M059J (cell line): Measurements from ENCODE around the gene MYO9B. TPM values are rescaled to one million over a fixed set of nuclear protein-coding genes. Genes with fewer than 3 reads are reported as not detected.

Source experiments
- DNase-seq: peaks from one replicate; pipeline ENCODE4 v3.0.0-alpha.2; 2012; ENCODE audit warnings: low read depth
- total RNA-seq: library from RNA; depleted of rRNA; stranded (reverse); fragments of >200 nt; shearing (Covaris generic); gene quantifications from 2 replicates; pipeline ENCODE4 v1.2.3, GENCODE V29; 2014; rRNA removed

Gene MYO9B, protein sequence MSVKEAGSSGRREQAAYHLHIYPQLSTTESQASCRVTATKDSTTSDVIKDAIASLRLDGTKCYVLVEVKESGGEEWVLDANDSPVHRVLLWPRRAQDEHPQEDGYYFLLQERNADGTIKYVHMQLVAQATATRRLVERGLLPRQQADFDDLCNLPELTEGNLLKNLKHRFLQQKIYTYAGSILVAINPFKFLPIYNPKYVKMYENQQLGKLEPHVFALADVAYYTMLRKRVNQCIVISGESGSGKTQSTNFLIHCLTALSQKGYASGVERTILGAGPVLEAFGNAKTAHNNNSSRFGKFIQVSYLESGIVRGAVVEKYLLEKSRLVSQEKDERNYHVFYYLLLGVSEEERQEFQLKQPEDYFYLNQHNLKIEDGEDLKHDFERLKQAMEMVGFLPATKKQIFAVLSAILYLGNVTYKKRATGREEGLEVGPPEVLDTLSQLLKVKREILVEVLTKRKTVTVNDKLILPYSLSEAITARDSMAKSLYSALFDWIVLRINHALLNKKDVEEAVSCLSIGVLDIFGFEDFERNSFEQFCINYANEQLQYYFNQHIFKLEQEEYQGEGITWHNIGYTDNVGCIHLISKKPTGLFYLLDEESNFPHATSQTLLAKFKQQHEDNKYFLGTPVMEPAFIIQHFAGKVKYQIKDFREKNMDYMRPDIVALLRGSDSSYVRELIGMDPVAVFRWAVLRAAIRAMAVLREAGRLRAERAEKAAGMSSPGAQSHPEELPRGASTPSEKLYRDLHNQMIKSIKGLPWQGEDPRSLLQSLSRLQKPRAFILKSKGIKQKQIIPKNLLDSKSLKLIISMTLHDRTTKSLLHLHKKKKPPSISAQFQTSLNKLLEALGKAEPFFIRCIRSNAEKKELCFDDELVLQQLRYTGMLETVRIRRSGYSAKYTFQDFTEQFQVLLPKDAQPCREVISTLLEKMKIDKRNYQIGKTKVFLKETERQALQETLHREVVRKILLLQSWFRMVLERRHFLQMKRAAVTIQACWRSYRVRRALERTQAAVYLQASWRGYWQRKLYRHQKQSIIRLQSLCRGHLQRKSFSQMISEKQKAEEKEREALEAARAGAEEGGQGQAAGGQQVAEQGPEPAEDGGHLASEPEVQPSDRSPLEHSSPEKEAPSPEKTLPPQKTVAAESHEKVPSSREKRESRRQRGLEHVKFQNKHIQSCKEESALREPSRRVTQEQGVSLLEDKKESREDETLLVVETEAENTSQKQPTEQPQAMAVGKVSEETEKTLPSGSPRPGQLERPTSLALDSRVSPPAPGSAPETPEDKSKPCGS (N-terminal part only)
- total RNA-seq: 33.0 and 57.0 TPM in 2 replicates

- peak; percentile 98 for DNase-seq
Observed at GRCh38 chr19:17075035-17075863, at the start of gene MYO9B, which contains the start of gene HAUS8. Gene MYO9B, plus strand, starts transcription at chr19:17075777. Its CDS starts 25,941 bp downstream, at chr19:17101718. Gene HAUS8, minus strand, starts transcription at chr19:17075452. Its CDS starts 30 bp downstream, at chr19:17075422.

GRCh38 chr19:17025991-17026658 is 49.5 kb upstream of the MYO9B start:
- DNase-seq: no peak

DNA sequence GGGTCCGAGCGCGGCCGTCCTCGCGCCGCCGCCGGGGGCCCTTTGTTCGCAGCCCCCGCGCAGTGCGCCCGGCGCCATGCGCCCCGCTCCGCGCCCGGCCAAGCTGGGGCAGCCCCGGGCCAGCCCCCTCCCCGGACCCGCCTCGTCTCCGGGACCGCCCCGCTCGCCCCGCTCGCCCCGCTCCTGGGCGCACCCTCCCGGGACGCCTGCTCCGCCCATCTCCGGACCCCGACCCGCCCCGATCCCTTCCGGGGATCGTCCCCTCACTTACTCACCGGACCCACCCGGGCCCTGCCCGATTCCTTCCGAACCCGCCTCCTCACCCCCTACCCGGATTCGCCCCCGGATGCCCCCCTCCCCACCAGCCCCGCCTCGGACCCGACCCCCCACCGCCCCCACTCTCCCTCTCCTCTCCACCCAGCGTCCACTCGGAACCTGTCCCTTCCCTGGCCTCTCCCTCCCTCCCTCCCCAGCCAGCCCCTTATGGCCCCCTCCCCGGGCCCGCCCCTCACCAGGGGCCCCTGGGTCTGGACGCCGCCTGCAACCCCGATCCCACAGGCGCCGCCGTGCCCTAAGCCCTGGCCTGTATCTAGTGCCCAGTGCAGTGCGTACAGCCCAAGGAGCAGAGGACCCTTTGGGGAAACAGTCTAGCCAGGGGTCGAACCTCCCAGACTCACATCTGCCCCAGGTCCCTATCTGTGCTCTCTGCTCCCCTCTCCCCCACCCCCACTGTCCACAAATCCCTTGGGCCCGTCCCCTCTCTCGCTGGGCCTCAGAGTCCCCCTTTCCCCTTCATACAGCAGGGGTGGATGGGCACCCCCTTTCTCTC is 48.7 kb upstream of the MYO9B start, which contains the start of gene CPAMD8:
Gene CPAMD8, minus strand, starts transcription at position 105 of the 829 bp plus-strand sequence. CDS start 168 bp downstream, outside the sequence.
- DNase-seq: no peak

GRCh38 chr19:17027535-17027975 is 48.0 kb upstream of the MYO9B start:
- no peak for DNase-seq

- no peak for DNase-seq
Observed at GRCh38 chr19:17031741-17032140, 43.8 kb upstream of the MYO9B start.

DNA sequence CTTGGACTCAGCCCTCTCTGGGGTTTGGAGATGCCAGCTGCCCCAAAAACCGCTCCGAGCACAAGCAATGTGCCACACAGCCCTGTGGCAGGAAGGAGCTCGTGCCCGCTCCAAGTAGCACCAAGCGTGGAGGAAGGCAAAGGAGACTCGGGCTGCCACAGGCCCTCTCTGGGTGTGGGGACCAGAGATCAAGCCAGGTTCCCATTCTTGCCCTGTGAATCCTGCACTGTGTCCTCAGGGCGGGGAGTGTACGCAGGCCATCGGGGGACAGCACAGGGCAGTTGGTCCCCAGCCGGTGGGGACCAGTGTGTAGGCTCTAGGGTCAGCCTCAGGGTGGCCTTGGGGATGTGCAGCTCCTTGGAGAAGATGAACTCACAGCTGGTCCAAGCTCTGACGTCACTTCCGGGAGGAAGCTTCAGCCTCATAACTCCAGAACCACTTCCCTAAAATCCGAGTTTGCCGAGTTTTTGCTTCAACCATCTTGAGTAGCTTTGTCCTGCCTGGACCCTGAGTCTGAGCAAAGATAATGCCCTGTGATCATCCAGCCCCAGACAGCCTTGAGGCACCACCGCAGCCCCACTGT is 39.6 kb upstream of the MYO9B start:
- DNase-seq: peak; percentile 22

GRCh38 chr19:17036640-17037039 is 38.9 kb upstream of the MYO9B start:
- DNase-seq: no peak

GRCh38 chr19:17037184-17037583 is 38.4 kb upstream of the MYO9B start:
- DNase-seq: no peak

GRCh38 chr19:17037966-17038500 is 37.5 kb upstream of the MYO9B start:
- DNase-seq: no peak

GRCh38 chr19:17041976-17042375 is 33.6 kb upstream of the MYO9B start:
- DNase-seq: no peak

- DNase-seq: no peak
Observed at GRCh38 chr19:17043744-17044143, 31.8 kb upstream of the MYO9B start.

- no peak for DNase-seq
Observed at GRCh38 chr19:17045907-17046502, 29.6 kb upstream of the MYO9B start.

DNA sequence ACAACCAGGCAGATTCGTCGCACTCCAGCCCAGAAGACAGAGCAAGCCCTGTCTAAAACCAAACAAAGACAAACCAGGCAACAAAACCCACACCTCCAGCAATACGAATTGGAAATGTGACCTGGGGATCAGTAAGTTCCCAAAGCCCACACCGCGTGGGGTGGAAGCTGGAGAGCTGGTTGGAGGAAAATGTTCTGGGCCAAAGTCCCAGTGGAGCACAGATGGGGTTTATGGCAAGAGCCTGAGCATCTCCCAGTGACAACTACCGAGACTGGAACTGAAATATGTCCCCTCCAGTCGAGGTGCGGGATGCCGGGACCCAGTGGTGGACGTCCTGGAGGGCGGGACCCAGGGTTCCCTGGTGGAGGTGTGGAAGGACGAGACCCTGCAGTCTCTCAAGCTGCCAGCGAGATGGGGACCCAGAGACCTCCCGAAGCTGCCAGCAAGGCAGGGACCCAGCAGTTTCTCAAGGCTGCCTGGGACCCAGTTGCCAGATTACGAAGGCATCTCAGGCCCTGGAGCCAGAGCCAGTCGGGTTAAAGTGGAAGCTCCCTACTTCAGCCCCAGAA is 26.6 kb upstream of the MYO9B start:
- DNase-seq: no peak

GRCh38 chr19:17049711-17050280 is 25.8 kb upstream of the MYO9B start:
- DNase-seq: peak; percentile 40

DNA sequence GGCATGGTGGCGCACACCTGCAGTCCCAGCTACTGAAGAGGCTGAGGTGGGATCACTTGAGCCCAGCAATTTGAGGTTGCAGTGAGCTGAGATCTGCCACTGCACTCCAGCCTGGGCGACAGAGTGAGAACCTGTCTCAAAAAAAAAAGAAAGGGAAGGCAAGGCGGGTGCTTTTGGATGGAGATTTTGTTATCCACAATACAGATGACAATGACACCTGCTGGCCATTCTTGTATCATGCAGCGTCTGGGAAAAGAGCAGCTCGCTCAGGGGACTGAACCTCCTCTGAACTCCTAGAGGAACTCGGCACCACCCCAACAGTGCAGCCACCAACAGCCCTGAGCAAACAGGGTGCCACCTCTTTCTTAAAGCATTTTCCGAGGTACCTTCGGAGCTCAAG is 23.1 kb upstream of the MYO9B start:
- DNase-seq: peak; percentile 43

GRCh38 chr19:17054746-17055145 is 20.8 kb upstream of the MYO9B start:
- peak; percentile 24 for DNase-seq

GRCh38 chr19:17055636-17056035 is 19.9 kb upstream of the MYO9B start:
- no peak for DNase-seq
